ENCODE measurements around the gene RNF39. TPM values are rescaled to one million over a fixed set of nuclear protein-coding genes. Genes with fewer than 3 reads are reported as not detected.
"Not testable (repeated sequence)": the region's sequence is repeated elsewhere in the genome, so short reads cannot be mapped to it uniquely, and the experiment has no call there.

RNF39 gene
- total RNA-seq: under 1 TPM in 1 of 4 donors, not detected in 3; 0.80 TPM

GRCh38 chr6:30075094-30075789, at the start of gene RNF39:
Gene RNF39 (minus strand): TSS chr6:30075769. CDS start chr6:30075585, 184 bp downstream.
- H3K9me3 ChIP-seq: no peaks in the 10 kb centered on the region
- TF ChIP-seq POLR2A (IDR thresholded peaks at IDR 0.05): no peak
- no peak for TF ChIP-seq CTCF (IDR thresholded peaks at IDR 0.05)
- H3K27me3 ChIP-seq: peaks cover 0 to 24% of the 10 kb centered on the region in 2 donors
- DNase-seq: no peak
- peak within 1 kb of the TSS in 3 of 4 donors; percentile 3 to 50 (median 39) for H3K4me3 ChIP-seq
- H3K27ac ChIP-seq: peak within 1 kb of the TSS in 1 of 4 donors; percentile 3
- no peaks in the 10 kb centered on the region for H3K36me3 ChIP-seq
- H3K4me1 ChIP-seq: peaks cover 4 to 29% (median 13%) of the 10 kb centered on the region in 4 donors

- H3K4me3 ChIP-seq: no peak overlapping the region
- H3K36me3 ChIP-seq: no peaks in the 10 kb centered on the region
- peaks cover 0 to 1% of the 10 kb centered on the region in 2 donors for H3K27me3 ChIP-seq
- peaks cover 0 to 14% (median 0%) of the 10 kb centered on the region in 4 donors for H3K4me1 ChIP-seq
- H3K27ac ChIP-seq: peak overlapping the region in 3 of 4 donors; percentile 50 to 79 (median 66)
- TF ChIP-seq CTCF (IDR thresholded peaks at IDR 0.05) (no peak), POLR2A (IDR thresholded peaks at IDR 0.05) (no peak)
- DNase-seq: peak in 1 of 3 donors; percentile 74
- H3K9me3 ChIP-seq: no peaks in the 10 kb centered on the region
These were observed 46.9 kb upstream of the RNF39 start for GRCh38 chr6:30122515-30122914.

GRCh38 chr6:30121446-30122366, 46.1 kb upstream of the RNF39 start:
- no peak for DNase-seq
- TF ChIP-seq CTCF (IDR thresholded peaks at IDR 0.05) (no peak), POLR2A (IDR thresholded peaks at IDR 0.05) (no peak)
- H3K27ac ChIP-seq: peak overlapping the region in 3 of 4 donors; percentile 35 to 67 (median 66)
- H3K4me3 ChIP-seq: no peak overlapping the region
- H3K27me3 ChIP-seq: no peaks in the 10 kb centered on the region
- peaks cover 0 to 14% (median 0%) of the 10 kb centered on the region in 4 donors for H3K4me1 ChIP-seq
- H3K9me3 ChIP-seq: no peaks in the 10 kb centered on the region
- H3K36me3 ChIP-seq: no peaks in the 10 kb centered on the region

GRCh38 chr6:30118691-30119090, 43.1 kb upstream of the RNF39 start:
- Histone ChIP-seq H3K27ac (peak overlapping the region in 2 of 4 donors; percentile 13 to 50), H3K4me1 (peaks cover 0 to 14% (median 0%) of the 10 kb centered on the region in 4 donors)
- not testable (repeated sequence) for DNase-seq, H3K27me3 ChIP-seq, H3K9me3 ChIP-seq, H3K4me3 ChIP-seq, H3K36me3 ChIP-seq

- no peak for TF ChIP-seq POLR2A (IDR thresholded peaks at IDR 0.05)
- no peak for TF ChIP-seq CTCF (IDR thresholded peaks at IDR 0.05)
- no peaks in the 10 kb centered on the region for H3K36me3 ChIP-seq
- DNase-seq: no peak
These were observed 41.2 kb upstream of the RNF39 start for GRCh38 chr6:30116724-30117123.

More at GRCh38 chr6:30116724-30117123, 41.2 kb upstream of the RNF39 start:
- Histone ChIP-seq H3K4me3 (no peak overlapping the region), H3K9me3 (no peaks in the 10 kb centered on the region), H3K4me1 (peaks cover 0 to 4% (median 0%) of the 10 kb centered on the region in 4 donors), H3K27ac (no peak overlapping the region), H3K27me3 (no peaks in the 10 kb centered on the region)
